Measurements from ENCODE around the gene LIMK1. TPM values are rescaled to one million over a fixed set of nuclear protein-coding genes. Genes with fewer than 3 reads are reported as not detected.

The LIMK1 gene
- total RNA-seq, 2 donors from 2014 or later: 19.7 to 19.9 TPM

- DNase-seq (ENCODE audit: low spot score) (peak; percentile 70), ATAC-seq (ENCODE audit: insufficient number of reproducible peaks, low FRiP score, low read depth) (peak; percentile 80)
- Histone ChIP-seq H3K27me3 (replicated peaks; ENCODE audit: insufficient read depth) (no peaks in the 10 kb centered on the region), H3K27ac (peak overlapping the region; percentile 79 to 82), H3K4me3 (no peak overlapping the region), H3K36me3 (peaks cover 88% of the 10 kb centered on the region), H3K4me1 (ENCODE audit: control insufficient read depth in 1 of 2, low read depth in 2 of 2) (peaks cover 13 to 58% of the 10 kb centered on the region in 2 donors), H3K9me3 (no peaks in the 10 kb centered on the region)
- TF ChIP-seq, protein P1, sequence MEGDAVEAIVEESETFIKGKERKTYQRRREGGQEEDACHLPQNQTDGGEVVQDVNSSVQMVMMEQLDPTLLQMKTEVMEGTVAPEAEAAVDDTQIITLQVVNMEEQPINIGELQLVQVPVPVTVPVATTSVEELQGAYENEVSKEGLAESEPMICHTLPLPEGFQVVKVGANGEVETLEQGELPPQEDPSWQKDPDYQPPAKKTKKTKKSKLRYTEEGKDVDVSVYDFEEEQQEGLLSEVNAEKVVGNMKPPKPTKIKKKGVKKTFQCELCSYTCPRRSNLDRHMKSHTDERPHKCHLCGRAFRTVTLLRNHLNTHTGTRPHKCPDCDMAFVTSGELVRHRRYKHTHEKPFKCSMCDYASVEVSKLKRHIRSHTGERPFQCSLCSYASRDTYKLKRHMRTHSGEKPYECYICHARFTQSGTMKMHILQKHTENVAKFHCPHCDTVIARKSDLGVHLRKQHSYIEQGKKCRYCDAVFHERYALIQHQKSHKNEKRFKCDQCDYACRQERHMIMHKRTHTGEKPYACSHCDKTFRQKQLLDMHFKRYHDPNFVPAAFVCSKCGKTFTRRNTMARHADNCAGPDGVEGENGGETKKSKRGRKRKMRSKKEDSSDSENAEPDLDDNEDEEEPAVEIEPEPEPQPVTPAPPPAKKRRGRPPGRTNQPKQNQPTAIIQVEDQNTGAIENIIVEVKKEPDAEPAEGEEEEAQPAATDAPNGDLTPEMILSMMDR (IDR thresholded peaks at IDR 0.05): no peak
Measured at GRCh38 chr7:74061840-74062539, 21.6 kb upstream of the LIMK1 start.

DNA sequence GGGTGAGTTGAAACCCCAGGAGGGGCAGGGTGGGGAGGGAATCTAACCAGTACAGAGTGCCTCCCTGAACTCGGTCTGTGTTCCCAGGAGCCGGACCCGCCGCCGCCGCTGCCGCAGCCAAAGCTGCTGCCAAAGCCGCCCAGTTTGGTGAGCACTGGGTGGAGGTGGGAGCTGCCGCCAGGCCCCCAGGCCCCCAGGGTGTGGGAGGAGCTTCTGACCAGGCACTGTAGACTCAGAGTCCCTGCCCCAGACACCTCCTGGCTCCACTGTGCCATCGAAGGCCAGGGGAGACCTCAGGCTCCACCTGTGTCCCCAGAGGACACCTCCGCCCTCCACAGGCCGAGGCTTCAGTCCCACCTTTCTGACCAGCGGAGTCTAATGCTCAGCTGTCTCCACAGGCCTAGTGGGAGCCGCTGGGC, 20.4 kb upstream of the LIMK1 start:
- ATAC-seq (ENCODE audit: insufficient number of reproducible peaks, low FRiP score, low read depth): no peak
- H3K27me3 ChIP-seq (replicated peaks; ENCODE audit: insufficient read depth): no peaks in the 10 kb centered on the region
- H3K4me3 ChIP-seq: no peak overlapping the region
- H3K9me3 ChIP-seq: no peaks in the 10 kb centered on the region
- peaks cover 11 to 48% of the 10 kb centered on the region in 2 donors for H3K4me1 ChIP-seq (ENCODE audit: control insufficient read depth in 1 of 2, low read depth in 2 of 2)
- H3K36me3 ChIP-seq: peaks cover 77% of the 10 kb centered on the region
- DNase-seq (ENCODE audit: low spot score): no peak
- H3K27ac ChIP-seq: peak overlapping the region; percentile 79 to 82
- TF ChIP-seq, protein P1 (IDR thresholded peaks at IDR 0.05): no peak

DNA sequence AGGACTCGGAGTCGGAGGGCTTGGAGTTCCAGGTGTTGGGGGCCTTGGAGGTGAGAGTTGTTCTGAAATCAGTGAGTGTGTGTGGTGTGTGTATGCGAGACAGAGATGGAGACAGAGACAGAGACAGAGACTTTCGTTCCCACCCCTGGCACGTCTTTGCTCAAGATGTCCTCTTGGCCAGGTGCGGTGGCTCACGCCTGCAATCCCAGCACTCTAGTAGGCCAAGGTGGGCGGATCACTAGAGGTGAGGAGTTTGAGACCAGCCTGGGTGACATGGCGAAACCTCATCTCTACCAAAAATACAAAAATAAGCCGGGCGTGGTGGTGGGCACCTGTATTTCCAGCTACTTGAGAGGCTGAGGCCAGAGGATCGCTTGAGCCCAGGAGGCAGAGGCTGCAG, 20.0 kb upstream of the LIMK1 start:
- TF ChIP-seq, protein P1 (IDR thresholded peaks at IDR 0.05): no peak
- DNase-seq (ENCODE audit: low spot score) (no peak), ATAC-seq (ENCODE audit: insufficient number of reproducible peaks, low FRiP score, low read depth) (no peak)
- Histone ChIP-seq H3K9me3 (no peaks in the 10 kb centered on the region), H3K4me3 (no peak overlapping the region), H3K4me1 (ENCODE audit: control insufficient read depth in 1 of 2, low read depth in 2 of 2) (peaks cover 11 to 44% of the 10 kb centered on the region in 2 donors), H3K27me3 (replicated peaks; ENCODE audit: insufficient read depth) (no peaks in the 10 kb centered on the region), H3K36me3 (peaks cover 74% of the 10 kb centered on the region), H3K27ac (peak overlapping the region; percentile 79 to 82)

- Histone ChIP-seq H3K4me1 (ENCODE audit: control insufficient read depth in 1 of 2, low read depth in 2 of 2) (peaks cover 6 to 33% of the 10 kb centered on the region in 2 donors), H3K9me3 (no peaks in the 10 kb centered on the region), H3K4me3 (no peak overlapping the region), H3K27me3 (replicated peaks; ENCODE audit: insufficient read depth) (no peaks in the 10 kb centered on the region), H3K36me3 (peaks cover 66% of the 10 kb centered on the region), H3K27ac (peak overlapping the region; percentile 38 to 49)
- ATAC-seq (ENCODE audit: insufficient number of reproducible peaks, low FRiP score, low read depth) (no peak), DNase-seq (ENCODE audit: low spot score) (no peak)
- TF ChIP-seq, protein P1 (IDR thresholded peaks at IDR 0.05): no peak
Measured at GRCh38 chr7:74064696-74065095, 18.9 kb upstream of the LIMK1 start.

GRCh38 chr7:74066626-74067025, 17.0 kb upstream of the LIMK1 start:
- ATAC-seq (ENCODE audit: insufficient number of reproducible peaks, low FRiP score, low read depth) (no peak), DNase-seq (ENCODE audit: low spot score) (no peak)
- Histone ChIP-seq H3K9me3 (no peaks in the 10 kb centered on the region), H3K36me3 (peaks cover 48% of the 10 kb centered on the region), H3K4me1 (ENCODE audit: control insufficient read depth in 1 of 2, low read depth in 2 of 2) (peaks cover 0 to 14% of the 10 kb centered on the region in 2 donors), H3K4me3 (no peak overlapping the region), H3K27ac (peak overlapping the region; percentile 29 to 37), H3K27me3 (replicated peaks; ENCODE audit: insufficient read depth) (no peaks in the 10 kb centered on the region)
- TF ChIP-seq, protein P1 (IDR thresholded peaks at IDR 0.05): no peak
